Loucy (cell line): ENCODE measurements around the gene ECHS1.

Experiments used
- H2AFZ ChIP-seq: fragments of 200-600 bp; sonication (generic); 2 replicates; pipeline ENCODE4 v1.6.0; 2016; ENCODE audit warnings: antibody characterized with exemption, mild to moderate bottlenecking, low read length, moderate library complexity
- H3F3A ChIP-seq: fragments of 200-600 bp; 2 replicates; pipeline ENCODE4 v1.6.0; 2016; ENCODE audit warnings: antibody characterized with exemption, low read depth, mild to moderate bottlenecking
- H3K27me3 ChIP-seq: fragments of 200-600 bp; sonication (generic); 2 replicates; pipeline ENCODE4 v1.6.1; 2014; ENCODE audit warnings: low read length, mild to moderate bottlenecking; ENCODE audit not compliant: insufficient read depth, poor library complexity, severe bottlenecking
- H3K36me3 ChIP-seq: fragments of 200-600 bp; sonication (generic); 2 replicates; pipeline ENCODE4 v1.6.1; 2016; ENCODE audit warnings: low read length; ENCODE audit not compliant: insufficient read depth
- H3K4me1 ChIP-seq: fragments of 200-600 bp; sonication (generic); 2 replicates; pipeline ENCODE4 v1.5.1; 2014; ENCODE audit warnings: low read length, mild to moderate bottlenecking; ENCODE audit not compliant: insufficient read depth, poor library complexity, severe bottlenecking
- H3K4me2 ChIP-seq: fragments of 200-600 bp; sonication (generic); 2 replicates; pipeline ENCODE4 v1.6.0; 2014; ENCODE audit warnings: antibody characterized with exemption, low read length, low read depth, mild to moderate bottlenecking; ENCODE audit not compliant: poor library complexity, severe bottlenecking
- H3K4me3 ChIP-seq: fragments of 200-600 bp; sonication (generic); 2 replicates; pipeline ENCODE4 v1.5.1; 2014; ENCODE audit warnings: low read length, mild to moderate bottlenecking, mixed read lengths; ENCODE audit not compliant: poor library complexity, severe bottlenecking
- H3K79me2 ChIP-seq: fragments of 200-600 bp; sonication (generic); 2 replicates; pipeline ENCODE4 v1.6.1; 2014; ENCODE audit warnings: low read length; ENCODE audit not compliant: insufficient read depth
- H3K9ac ChIP-seq: fragments of 200-600 bp; sonication (generic); 2 replicates; pipeline ENCODE4 v1.6.0; 2014; ENCODE audit warnings: mild to moderate bottlenecking, low read depth, low read length, moderate library complexity; ENCODE audit not compliant: poor library complexity, severe bottlenecking
- H3K9me2 ChIP-seq: fragments of 200-600 bp; sonication (generic); replicated peaks from 2 replicates; pipeline ENCODE4 v1.6.1; 2016; ENCODE audit warnings: low read depth, low read length, mixed read lengths
- H3K9me3 ChIP-seq: fragments of 200-600 bp; sonication (generic); 2 replicates; pipeline ENCODE4 v1.6.1; 2014; ENCODE audit warnings: mild to moderate bottlenecking, antibody characterized with exemption, low read length, low read depth; ENCODE audit not compliant: insufficient read depth
- H4K20me1 ChIP-seq: fragments of 200-600 bp; sonication (generic); 2 replicates; pipeline ENCODE4 v1.6.0; 2014; ENCODE audit warnings: antibody characterized with exemption, low read length, mild to moderate bottlenecking; ENCODE audit not compliant: insufficient read depth, poor library complexity, severe bottlenecking
- CTCF ChIP-seq: fragments of 200-600 bp; sonication (generic); conservative IDR thresholded peaks from 2 replicates; pipeline ENCODE4 v1.5.1; 2014; ENCODE audit warnings: mild to moderate bottlenecking, antibody characterized with exemption, low read length
- EZH2phosphoT487 ChIP-seq: fragments of 200-600 bp; IDR thresholded peaks from 2 replicates; pipeline ENCODE4 v1.6.1; 2018; ENCODE audit warnings: antibody characterized with exemption, mild to moderate bottlenecking, moderate library complexity, borderline replicate concordance

The ECHS1 gene

GRCh38 chr10:133354672-133355240 lies 18.4 kb downstream of the ECHS1 start:
- Histone ChIP-seq H3K9ac (no peak overlapping the region), H3K4me2 (no peak overlapping the region)

GRCh38 chr10:133353988-133354605 lies 19.1 kb downstream of the ECHS1 start:
- Histone ChIP-seq H3K9me2 (no peaks in the 10 kb centered on the region), H4K20me1 (no peaks in the 10 kb centered on the region), H3K27me3 (no peaks in the 10 kb centered on the region), H3K36me3 (no peaks in the 10 kb centered on the region), H3K4me3 (no peak overlapping the region), H3K79me2 (no peaks in the 10 kb centered on the region), H2AFZ (no peak overlapping the region), H3K9me3 (no peaks in the 10 kb centered on the region; the same call in 1 of the 2 replicates), H3K9ac (no peak overlapping the region), H3K4me2 (no peak overlapping the region), H3K4me1 (no peaks in the 10 kb centered on the region), H3F3A (no peaks in the 10 kb centered on the region)
- TF ChIP-seq EZH2phosphoT487 = no peak
- no peak for TF ChIP-seq CTCF

More at GRCh38 chr10:133354672-133355240, 18.4 kb downstream of the ECHS1 start:
- H3K4me3 ChIP-seq = no peak overlapping the region
- H4K20me1 ChIP-seq = no peaks in the 10 kb centered on the region
- TF ChIP-seq CTCF (no peak), EZH2phosphoT487 (no peak)
- H2AFZ ChIP-seq = no peak overlapping the region
- no peaks in the 10 kb centered on the region for H3K27me3 ChIP-seq
- no peaks in the 10 kb centered on the region for H3K9me2 ChIP-seq
- no peaks in the 10 kb centered on the region; the same call in 1 of the 2 replicates for H3K9me3 ChIP-seq
- no peaks in the 10 kb centered on the region for H3K79me2 ChIP-seq
- H3K4me1 ChIP-seq = no peaks in the 10 kb centered on the region
- no peaks in the 10 kb centered on the region for H3F3A ChIP-seq
- no peaks in the 10 kb centered on the region for H3K36me3 ChIP-seq

GRCh38 chr10:133353202-133353959 lies 19.8 kb downstream of the ECHS1 start:
- no peaks in the 10 kb centered on the region for H3K27me3 ChIP-seq
- no peak overlapping the region for H2AFZ ChIP-seq
- H4K20me1 ChIP-seq = no peaks in the 10 kb centered on the region

More at GRCh38 chr10:133353202-133353959, 19.8 kb downstream of the ECHS1 start:
- no peaks in the 10 kb centered on the region; the same call in 1 of the 2 replicates for H3K9me3 ChIP-seq
- no peaks in the 10 kb centered on the region for H3K79me2 ChIP-seq
- no peaks in the 10 kb centered on the region for H3K9me2 ChIP-seq
- H3F3A ChIP-seq = no peaks in the 10 kb centered on the region
- no peak overlapping the region for H3K9ac ChIP-seq
- no peaks in the 10 kb centered on the region for H3K36me3 ChIP-seq
- H3K4me1 ChIP-seq = no peaks in the 10 kb centered on the region
- no peak overlapping the region for H3K4me2 ChIP-seq
- TF ChIP-seq EZH2phosphoT487 = no peak
- TF ChIP-seq CTCF = no peak
- no peak overlapping the region for H3K4me3 ChIP-seq
